NCI-H1092 treated with DMSO at 0.1 percent for 48 hours (cell line): ENCODE results near the gene KRT3.
"Not testable (repeated sequence)": the region's sequence is repeated elsewhere in the genome, so short reads cannot be mapped to it uniquely, and the experiment has no call there.

Experiments
- DNase-seq: peaks from one replicate; lab custom pipeline; 2025; lab: John Stamatoyannopoulos, UW

KRT3 gene

GRCh38 chr12:52798003-52798670 lies 2.2 kb upstream of the KRT3 start:
- no peak for DNase-seq

GRCh38 chr12:52797529-52797894 lies 1.6 kb upstream of the KRT3 start:
- no peak for DNase-seq

DNA sequence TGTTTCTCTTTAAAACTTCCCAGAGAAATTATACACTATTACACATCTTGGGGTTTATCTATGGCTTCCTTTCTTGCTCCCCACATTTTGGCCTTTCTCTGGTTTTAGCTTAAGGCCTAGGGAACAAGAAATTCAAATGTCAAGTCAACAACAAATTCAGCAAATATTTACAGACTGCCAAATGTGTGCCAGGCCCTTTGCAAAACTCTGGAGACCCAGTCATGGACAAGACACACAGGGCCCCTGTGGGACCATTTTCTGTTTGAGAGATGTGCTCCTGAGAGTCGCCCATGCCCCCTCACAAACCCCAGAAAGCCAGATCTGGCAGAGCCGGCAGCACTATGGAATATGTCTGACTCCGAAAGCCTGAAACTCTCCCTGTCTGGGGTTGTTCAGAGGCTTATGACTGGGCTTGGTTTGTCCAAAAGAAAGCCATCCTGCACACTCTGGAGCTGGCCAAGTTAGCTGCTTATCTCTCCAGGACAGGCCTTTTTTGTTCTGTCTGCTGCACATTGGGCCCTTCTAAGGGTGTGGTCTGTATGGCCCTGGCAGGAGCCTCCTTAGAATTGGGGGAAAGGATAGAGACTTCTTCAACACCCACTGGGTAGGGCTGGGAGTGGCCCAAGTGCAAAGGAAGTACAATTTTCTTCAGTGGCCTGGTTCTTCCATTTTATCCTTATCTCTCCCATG lies 1.1 kb upstream of the KRT3 start:
- DNase-seq = no peak

- DNase-seq = no peak
Observed at GRCh38 chr12:52796429-52796794, 495 bp upstream of the KRT3 start.

GRCh38 chr12:52795332-52795674 lies 614 bp downstream of the KRT3 start:
- not testable (repeated sequence) for DNase-seq

- no peak for DNase-seq
Observed at GRCh38 chr12:52794479-52795331, 1.2 kb downstream of the KRT3 start.

- DNase-seq = no peak
Observed at GRCh38 chr12:52792185-52793029, 3.5 kb downstream of the KRT3 start.

DNA sequence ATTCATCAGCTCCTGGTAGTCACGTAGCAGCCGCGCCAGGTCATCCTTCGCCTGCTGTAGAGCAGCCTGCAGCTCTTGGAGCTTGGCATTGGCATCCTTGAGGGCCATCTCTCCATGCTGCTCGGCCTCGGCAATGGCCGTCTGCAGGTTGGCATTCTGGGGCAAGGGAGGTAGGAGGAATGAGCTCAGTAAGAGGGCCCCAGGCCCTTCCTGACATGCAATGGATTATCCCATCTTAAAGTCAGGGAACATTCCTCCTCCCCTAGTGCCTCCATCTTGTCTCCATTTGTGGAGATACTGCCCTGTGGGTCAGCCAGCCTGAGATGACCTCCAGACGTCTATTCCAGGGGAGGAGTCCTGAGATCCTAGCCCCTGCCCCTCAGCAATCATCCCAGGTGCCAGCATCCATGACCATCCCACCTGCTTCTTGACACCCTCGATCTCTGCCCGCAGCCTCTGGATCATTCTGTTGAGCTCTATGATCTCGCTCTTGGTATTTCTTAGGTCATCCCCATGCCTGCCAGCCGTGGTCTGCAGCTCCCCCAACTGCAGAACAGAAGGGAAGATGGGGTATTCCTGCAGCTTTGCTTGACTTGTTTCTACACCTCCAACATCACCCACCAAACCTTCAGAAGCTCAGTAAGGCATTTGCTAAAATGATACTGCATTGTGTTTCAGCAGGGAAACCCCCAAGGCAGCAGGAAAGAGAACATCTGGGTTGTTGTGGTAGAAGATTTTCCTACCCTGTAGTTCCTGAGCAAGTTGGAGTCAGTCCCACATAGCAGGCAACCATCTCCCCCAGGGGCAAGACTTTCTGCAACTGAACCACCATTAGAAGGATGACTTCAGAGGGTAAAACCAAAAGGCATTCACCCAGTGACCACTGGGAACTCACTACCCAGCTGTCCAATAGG lies 4.4 kb downstream of the KRT3 start:
- no peak for DNase-seq

DNA sequence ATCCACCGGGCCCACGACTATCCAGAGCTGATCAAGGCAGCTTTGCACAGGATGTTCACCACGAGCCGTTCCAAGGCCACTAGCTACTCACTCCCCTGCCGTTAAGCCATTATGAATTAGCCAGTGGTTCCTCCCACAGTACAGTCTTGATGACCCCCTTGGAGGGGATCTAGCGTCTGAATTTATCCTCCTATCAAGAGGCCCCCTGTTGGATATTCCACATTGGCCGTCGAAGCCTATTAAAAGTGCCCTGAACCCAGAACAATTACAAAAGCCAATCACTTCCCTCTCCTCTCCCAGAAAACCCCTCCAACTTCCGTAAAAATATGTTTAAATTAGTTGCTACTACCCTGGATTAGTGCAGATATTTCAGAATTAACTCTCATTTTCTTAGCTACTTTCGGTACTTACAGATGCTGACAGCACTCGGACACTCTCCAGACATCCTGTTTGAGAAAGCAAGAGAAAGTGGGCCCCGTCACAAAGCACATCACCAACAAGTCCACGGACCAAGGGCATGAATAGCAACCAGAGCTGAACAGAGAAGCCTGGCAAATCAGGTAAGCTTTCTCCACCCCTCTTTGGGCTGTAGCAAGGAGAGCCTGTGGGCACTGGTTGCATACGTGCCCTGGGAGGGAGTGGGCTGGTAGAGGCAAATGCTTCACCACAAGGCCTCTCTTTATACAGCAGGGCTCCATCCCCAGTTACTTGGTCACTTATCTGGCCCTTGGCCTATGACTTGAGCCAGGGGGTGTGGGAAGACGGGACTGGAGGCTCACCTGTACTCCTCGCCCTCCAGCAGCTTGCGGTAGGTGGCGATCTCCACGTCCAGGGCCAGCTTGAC lies 5.3 kb downstream of the KRT3 start:
- no peak for DNase-seq

DNA sequence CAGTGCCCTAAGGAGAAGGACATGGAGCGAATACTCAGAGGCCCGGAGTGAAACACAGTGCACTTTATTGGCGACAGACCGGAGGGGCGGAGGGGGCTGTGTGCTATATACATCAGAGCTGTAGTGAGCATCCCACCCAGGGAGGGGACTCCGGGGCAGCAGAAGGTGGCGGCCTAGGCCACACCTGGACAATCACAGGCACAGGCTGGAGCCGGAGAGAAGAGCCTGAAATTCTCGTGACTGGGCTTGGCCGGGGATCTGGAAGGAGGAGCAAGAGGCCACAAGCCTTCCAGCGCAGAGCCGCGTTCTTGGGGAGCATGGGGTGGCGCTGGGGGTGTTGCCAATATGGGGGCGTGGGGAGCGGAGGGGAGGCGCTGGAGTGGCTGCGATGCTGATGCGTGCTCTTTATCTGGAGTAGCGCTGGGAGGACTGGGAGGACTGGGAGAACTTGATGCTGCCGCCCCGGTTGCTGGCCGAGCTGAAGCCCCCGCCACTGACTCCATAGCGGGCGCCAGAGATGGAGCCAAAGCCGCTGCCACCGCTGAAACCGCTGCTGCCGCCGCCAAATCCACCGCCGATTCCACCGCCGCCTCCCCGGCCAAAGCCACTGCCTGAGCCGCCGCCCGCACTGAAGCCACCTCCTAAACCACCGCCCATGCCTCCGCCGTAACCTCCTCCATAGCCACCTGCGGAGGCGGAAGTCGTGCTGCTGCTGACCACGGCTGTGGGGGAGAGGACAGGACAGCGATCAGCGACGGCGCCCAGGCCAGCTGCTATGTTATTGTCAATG lies 6.1 kb downstream of the KRT3 start:
- no peak for DNase-seq

- no peak for DNase-seq
Observed at GRCh38 chr12:52788876-52789636, 6.9 kb downstream of the KRT3 start.

GRCh38 chr12:52788192-52788875 lies 7.6 kb downstream of the KRT3 start:
- no peak for DNase-seq

GRCh38 chr12:52787324-52788191 lies 8.4 kb downstream of the KRT3 start:
- no peak for DNase-seq

GRCh38 chr12:52784909-52785308 lies 11.0 kb downstream of the KRT3 start:
- DNase-seq = no peak

GRCh38 chr12:52783563-52784316 lies 12.2 kb downstream of the KRT3 start:
- DNase-seq = no peak

- DNase-seq = no peak
Observed at GRCh38 chr12:52782502-52782901, 13.4 kb downstream of the KRT3 start.
